HG03571 (cell line): ENCODE data around the gene FCSK.
"Not testable (repeated sequence)": the region's sequence is repeated elsewhere in the genome, so short reads cannot be mapped to it uniquely, and the experiment has no call there.

Experiments used
- ATAC-seq: cut with Tn5 transposase; IDR thresholded peaks from one replicate; pipeline ENCODE4 v1.9.1; 2021; ENCODE audit not compliant: unreplicated experiment

FCSK gene

GRCh38 chr16:70430667-70431536 is 23.5 kb upstream of the FCSK start:
- peak; percentile 50 for ATAC-seq

GRCh38 chr16:70432356-70432722 is 22.1 kb upstream of the FCSK start:
- ATAC-seq, result no peak

- ATAC-seq, result no peak
Measured at GRCh38 chr16:70432723-70433457, 21.5 kb upstream of the FCSK start.

- no peak for ATAC-seq
Measured at GRCh38 chr16:70433458-70434103, 20.8 kb upstream of the FCSK start.

GRCh38 chr16:70434484-70435260 is 19.7 kb upstream of the FCSK start:
- no peak for ATAC-seq

- ATAC-seq, result no peak
Measured at GRCh38 chr16:70437017-70437581, 17.3 kb upstream of the FCSK start.

GRCh38 chr16:70437582-70438557 is 16.5 kb upstream of the FCSK start:
- no peak for ATAC-seq

GRCh38 chr16:70438585-70438968 is 15.8 kb upstream of the FCSK start:
- no peak for ATAC-seq

GRCh38 chr16:70438969-70439862 is 15.2 kb upstream of the FCSK start, which contains the start of gene ST3GAL2:
ST3GAL2 (minus strand) TSS chr16:70439100; CDS start chr16:70398530, 40,570 bp downstream.
- peak; percentile 80 for ATAC-seq

- ATAC-seq, result no peak
Measured at GRCh38 chr16:70440009-70440692, 14.2 kb upstream of the FCSK start.

- no peak for ATAC-seq
Measured at GRCh38 chr16:70441406-70441990, 12.9 kb upstream of the FCSK start.

GRCh38 chr16:70442344-70442743 is 12.1 kb upstream of the FCSK start:
- ATAC-seq, result no peak

GRCh38 chr16:70444249-70445063 is 9.9 kb upstream of the FCSK start:
- no peak for ATAC-seq

- ATAC-seq, result no peak
Measured at GRCh38 chr16:70448075-70448474, 6.3 kb upstream of the FCSK start.

- not testable (repeated sequence) for ATAC-seq
Measured at GRCh38 chr16:70450142-70451003, 4.0 kb upstream of the FCSK start.

GRCh38 chr16:70451004-70451340 is 3.4 kb upstream of the FCSK start:
- ATAC-seq, result not testable (repeated sequence)
